ENCODE results near the gene KIAA1614.

Gene KIAA1614, protein sequence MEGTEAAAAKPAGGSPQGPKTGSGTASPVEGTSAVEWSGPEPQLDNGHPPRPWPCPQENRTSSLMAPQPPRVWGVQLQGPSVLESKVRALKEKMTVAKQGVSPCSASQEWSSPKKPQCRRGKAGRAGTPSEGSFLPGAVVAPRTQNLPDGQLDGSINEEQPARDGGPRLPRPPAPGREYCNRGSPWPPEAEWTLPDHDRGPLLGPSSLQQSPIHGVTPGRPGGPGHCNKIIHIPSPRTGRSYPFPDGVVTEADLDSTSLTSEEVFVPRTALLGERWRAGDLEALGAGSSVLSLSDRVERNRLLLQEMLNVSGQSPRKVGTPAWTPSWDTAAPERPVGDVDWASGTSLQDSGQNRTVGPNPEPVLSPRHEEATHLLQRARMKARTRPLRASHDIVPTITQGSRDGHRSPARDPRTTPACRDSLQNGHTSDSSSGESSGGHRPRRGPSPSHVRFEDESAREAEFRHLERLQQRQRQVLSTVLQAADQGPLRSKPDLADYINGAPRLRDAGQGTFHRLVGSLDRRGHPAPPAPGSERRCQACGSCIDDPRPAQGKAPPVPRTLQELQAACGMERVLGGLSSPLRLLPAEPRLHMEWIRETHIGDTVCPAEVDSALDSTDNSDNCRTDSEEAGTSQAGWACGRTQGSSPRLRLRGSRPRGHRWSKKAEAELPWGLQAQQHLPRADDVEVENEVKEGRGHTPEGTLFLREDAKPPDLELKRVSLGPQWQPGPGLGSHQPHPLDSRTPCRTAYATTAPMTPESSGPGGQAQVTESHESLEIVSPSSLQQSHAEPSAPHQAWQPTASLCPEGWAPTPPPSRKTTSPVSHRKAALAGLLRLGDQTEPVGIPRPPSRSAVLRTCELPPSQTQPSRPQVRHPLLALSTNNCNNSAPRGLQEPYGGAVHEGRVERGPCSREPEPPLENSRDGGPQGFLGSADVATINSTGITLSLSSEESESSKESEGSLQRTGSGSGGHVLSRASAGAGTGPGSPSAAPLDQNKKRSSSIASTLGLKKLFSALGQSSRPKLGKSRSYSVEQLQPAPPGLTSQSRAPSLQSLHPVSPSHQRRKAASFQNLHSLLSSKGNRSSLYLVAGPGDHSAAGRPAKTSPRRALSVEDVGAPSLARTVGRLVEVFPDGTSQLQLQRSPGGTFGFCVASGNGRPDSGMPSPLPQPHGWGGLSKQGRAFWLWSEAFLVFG

DNA sequence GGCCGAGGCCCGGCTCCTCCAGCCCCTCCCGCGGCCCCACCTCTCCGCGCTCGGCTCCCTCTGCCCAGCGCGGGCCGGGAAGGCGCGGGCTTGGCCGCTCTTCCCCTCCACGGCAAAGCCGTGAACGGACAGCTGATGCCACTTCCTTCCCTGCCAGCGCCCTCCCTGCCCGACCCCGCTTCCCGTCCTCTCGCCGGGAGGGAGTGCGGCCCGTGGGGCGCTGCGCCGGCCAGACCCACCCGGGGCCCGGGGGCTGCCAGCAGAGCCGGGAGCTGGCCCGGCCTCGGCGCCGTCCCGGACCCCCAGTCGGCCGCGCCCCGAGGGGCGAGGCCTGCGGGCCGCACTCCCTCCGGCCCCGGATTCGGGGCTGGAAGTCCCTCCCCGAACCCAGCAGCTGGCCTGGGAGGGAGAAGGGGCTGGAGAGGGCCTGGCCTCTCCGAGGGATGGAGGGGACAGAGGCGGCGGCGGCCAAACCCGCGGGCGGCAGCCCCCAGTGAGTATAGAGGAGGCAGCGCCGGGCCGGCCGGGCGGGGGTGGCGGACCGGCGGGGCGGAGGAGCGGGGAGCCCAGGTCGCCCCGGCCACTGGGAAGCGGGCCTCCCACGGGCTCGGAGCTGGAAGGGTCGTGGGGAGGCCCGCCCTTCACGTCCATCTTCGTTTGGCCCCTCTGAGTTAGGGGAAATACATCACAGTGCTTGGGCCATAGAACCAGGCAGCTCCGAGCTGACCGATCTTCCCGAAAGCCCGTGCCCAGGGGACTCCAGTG, at the start of gene KIAA1614:
Gene KIAA1614 (plus strand): TSS at position 97 of the 765 bp plus-strand sequence. CDS start 347 bp downstream, at position 444.
- TF ChIP-seq, protein P1, sequence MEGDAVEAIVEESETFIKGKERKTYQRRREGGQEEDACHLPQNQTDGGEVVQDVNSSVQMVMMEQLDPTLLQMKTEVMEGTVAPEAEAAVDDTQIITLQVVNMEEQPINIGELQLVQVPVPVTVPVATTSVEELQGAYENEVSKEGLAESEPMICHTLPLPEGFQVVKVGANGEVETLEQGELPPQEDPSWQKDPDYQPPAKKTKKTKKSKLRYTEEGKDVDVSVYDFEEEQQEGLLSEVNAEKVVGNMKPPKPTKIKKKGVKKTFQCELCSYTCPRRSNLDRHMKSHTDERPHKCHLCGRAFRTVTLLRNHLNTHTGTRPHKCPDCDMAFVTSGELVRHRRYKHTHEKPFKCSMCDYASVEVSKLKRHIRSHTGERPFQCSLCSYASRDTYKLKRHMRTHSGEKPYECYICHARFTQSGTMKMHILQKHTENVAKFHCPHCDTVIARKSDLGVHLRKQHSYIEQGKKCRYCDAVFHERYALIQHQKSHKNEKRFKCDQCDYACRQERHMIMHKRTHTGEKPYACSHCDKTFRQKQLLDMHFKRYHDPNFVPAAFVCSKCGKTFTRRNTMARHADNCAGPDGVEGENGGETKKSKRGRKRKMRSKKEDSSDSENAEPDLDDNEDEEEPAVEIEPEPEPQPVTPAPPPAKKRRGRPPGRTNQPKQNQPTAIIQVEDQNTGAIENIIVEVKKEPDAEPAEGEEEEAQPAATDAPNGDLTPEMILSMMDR (IDR thresholded peaks at IDR 0.05; ENCODE audit: low read length, missing control alignments): no peak
- DNase-seq (ENCODE audit: low read depth): peak; percentile 42
- peak within 1 kb of the TSS; percentile 55 for H3K4me3 ChIP-seq (replicated peaks; ENCODE audit: low read depth, low read length)

DNA sequence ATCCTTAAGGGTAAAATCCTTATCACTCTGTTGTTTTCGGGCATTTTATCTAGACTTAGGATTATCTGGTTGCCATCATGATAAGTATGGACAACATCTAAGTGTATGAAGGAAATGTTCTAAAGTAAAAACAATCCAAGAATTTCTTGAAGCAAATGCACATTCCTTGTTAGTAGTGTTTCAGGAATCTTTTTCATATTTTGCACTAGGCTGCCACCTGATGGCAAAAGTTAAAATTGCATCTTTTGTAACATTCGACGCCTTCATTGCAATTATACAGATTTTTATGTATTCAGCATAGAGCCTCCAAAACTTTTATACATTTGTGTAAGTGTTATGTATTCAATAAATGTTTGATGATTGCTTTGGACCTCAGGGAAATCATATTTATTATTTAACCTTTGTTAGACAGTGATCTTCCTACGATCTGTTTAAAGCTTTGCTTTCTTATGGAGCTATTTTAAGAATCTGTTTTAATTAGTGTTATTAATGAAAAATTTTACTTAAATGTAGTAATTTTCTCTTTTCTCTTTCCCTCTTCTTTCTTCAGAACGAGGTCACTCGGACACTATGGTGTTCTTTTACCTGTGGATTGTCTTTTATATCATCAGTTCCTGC, 49.4 kb upstream of the KIAA1614 start:
- H3K4me3 ChIP-seq (replicated peaks; ENCODE audit: low read depth, low read length): no peak overlapping the region
- TF ChIP-seq, protein P1 (IDR thresholded peaks at IDR 0.05; ENCODE audit: low read length, missing control alignments): peak; percentile 58
- peak; percentile 75 for DNase-seq (ENCODE audit: low read depth)

DNA sequence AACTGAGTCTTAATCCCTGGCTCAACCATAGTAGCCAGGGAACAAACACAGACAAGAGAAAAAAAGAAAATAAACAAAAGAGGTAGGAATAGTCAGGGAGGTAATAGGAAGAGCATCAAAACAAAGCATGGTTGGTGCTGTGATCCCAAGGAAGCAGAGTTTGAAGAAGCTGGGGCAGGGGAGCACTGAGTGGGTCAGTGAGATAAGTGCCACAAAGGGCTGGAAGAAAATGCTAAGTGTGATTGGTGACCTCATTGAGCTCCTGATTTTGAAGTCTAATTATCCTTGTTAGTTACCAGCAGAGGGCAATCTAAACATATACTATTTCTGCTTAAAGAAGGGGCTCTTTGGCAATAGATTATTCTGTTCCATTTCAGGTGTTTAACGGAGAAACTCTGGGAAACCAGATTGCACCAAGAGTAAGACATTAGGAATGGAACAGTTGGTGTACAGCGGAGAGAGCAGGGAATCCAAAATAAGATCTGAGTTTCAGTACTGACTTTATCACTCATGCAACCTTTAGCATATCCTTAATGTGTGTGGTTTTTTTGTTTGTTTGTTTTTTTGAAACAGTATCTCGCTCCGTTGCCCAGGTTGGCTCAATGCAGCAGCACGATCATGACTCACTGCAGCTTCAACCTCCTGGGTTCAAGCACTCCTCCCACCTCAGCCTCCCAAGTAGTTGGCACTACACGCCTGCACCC, 30.7 kb upstream of the KIAA1614 start:
- peak; percentile 69 for DNase-seq (ENCODE audit: low read depth)

DNA sequence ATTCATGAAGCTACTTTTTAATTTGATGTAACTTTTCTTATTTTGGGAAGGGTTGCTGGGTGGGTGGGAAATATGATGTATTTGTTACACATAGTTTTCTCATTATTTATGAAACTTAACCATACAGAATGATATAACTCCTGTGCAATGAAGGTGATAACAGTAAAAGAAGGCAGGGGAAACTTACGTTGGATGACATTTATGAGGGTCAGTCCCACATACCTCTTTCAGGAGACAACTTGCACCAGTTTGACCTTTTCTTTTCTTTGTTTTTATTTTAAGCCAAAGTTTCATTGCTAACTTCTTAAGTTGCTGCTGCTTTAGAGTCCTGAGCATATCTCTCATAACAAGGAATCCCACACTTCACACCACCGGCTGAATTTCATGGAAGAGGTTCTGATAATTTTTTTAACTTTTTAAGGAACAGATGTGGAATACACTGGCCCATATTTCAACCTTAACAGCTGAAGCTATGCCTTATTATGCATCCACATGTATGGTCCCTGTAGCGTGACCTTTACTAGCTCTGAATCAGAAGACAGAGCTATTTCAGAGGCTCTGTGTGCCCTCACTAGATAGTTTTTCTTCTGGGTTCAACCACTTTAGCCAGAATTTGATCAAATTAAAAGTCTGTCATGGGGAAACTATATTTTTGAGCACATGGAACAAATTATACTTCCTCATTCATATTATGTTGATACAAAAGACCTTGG, 28.0 kb upstream of the KIAA1614 start:
- TF ChIP-seq, protein P1 (IDR thresholded peaks at IDR 0.05; ENCODE audit: low read length, missing control alignments): no peak
- no peak overlapping the region for H3K4me3 ChIP-seq (replicated peaks; ENCODE audit: low read depth, low read length)
- no peak for DNase-seq (ENCODE audit: low read depth)

More for the DNA sequence above, 30.7 kb upstream of the KIAA1614 start:
- H3K4me3 ChIP-seq (replicated peaks; ENCODE audit: low read depth, low read length): no peak overlapping the region
- TF ChIP-seq, protein P1 (IDR thresholded peaks at IDR 0.05; ENCODE audit: low read length, missing control alignments): peak; percentile 53

DNA sequence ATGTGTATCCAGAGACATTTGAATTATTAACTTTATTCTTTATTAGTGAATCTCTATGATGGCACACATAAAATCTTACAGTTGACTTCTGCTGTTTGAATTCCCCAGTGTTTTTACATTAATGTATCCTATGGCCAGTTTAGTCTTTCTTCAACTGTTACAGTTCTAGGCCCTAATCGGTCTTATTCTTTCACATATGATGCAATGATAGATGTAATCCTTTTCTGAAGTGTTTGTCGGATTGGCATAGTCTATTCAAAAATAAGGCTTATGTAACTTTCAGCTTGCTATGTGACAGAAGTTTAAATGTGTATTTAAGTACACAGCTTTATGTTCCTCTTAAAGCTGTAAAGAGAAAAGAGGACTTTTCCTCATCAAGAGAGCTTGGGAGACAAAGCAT, 26.4 kb upstream of the KIAA1614 start:
- H3K4me3 ChIP-seq (replicated peaks; ENCODE audit: low read depth, low read length): no peak overlapping the region

More for the DNA sequence above, 26.4 kb upstream of the KIAA1614 start:
- TF ChIP-seq, protein P1 (IDR thresholded peaks at IDR 0.05; ENCODE audit: low read length, missing control alignments): no peak
- DNase-seq (ENCODE audit: low read depth): no peak

Measured in fibroblast of pulmonary artery (primary cell).